DOHH2 (cell line): ENCODE measurements around the gene SLC5A10.
"Not testable (repeated sequence)": the region's sequence is repeated elsewhere in the genome, so short reads cannot be mapped to it uniquely, and the experiment has no call there.

Experiments
- CTCF ChIP-seq: fragments of 200-600 bp; sonication (generic); IDR thresholded peaks from one replicate; pipeline ENCODE4 v1.5.1; 2014; ENCODE audit warnings: antibody characterized with exemption, mild to moderate bottlenecking, low read depth, low read length; ENCODE audit not compliant: poor library complexity, severe bottlenecking
- EZH2phosphoT487 ChIP-seq: fragments of 200-600 bp; sonication (generic); IDR thresholded peaks from 2 replicates; pipeline ENCODE4 v1.6.1; 2017; ENCODE audit warnings: borderline replicate concordance, mild to moderate bottlenecking, antibody characterized with exemption, low read length, moderate library complexity, mixed read lengths

- not testable (repeated sequence) for TF ChIP-seq CTCF, EZH2phosphoT487
Measured at GRCh38 chr17:19062718-19063325, 110.9 kb downstream of the SLC5A10 start.
